ENCODE measurements around the gene DEGS2.

GRCh38 chr14:100155756-100156616 lies 3.5 kb downstream of the DEGS2 start:
- TF ChIP-seq CTCF (IDR thresholded peaks at IDR 0.05) (no peak), POLR2A (IDR thresholded peaks at IDR 0.05) (no peak)
